HG03045 (cell line): Measurements from ENCODE around the gene ACCS.

ENCODE experiments used
- ATAC-seq: cut with Tn5 transposase; IDR thresholded peaks from one replicate; pipeline ENCODE4 v1.9.1; 2021; ENCODE audit warnings: mild to moderate bottlenecking, moderate library complexity; ENCODE audit not compliant: unreplicated experiment

ACCS gene

DNA sequence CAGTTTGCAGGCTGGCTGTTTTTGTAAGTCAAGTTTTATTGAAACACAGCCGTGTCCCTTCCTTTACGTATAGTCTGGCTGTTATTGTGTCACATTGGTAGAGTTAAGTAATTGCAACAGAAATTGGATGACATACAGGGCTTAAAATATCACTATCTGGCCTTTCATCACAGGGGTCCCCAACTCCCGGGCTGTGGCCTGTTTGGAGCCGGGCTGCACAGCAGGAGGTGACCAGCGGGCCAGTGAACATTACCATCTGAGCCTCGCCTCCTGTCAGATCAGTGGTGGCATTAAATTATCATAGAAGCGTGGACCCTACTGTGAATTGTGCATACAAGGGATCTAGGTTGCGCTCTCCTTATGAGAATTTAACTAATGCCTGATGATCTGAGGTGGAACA lies 61.1 kb downstream of the ACCS start:
- no peak for ATAC-seq

GRCh38 chr11:44128729-44129128 lies 62.7 kb downstream of the ACCS start:
- no peak for ATAC-seq

DNA sequence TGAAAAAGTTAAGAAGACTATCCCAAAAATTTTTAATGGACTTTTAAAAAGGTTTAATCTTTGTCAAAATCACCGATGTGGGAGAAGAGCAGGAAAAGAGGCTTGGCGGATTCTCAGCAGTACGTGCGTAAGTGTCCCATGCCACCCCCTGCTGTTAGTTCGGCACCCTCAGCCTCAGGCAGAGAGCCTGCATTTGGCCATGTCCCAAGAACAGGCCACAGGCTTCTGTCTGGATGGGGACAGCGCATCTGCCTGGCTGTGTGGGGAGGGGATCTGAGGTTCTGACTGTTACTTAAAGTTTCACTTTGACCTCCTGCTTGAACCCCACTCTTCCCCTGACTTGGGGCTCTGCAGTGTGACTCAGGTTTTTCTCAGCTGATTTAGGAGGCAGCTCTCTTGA lies 64.7 kb downstream of the ACCS start:
- ATAC-seq = no peak

GRCh38 chr11:44133335-44133946 lies 67.4 kb downstream of the ACCS start:
- no peak for ATAC-seq
